Neural cell (in vitro differentiated cells): ENCODE results near the gene EP400.

Experiments used
- CTCF ChIP-seq: fragments of 450-650 bp; IDR thresholded peaks from 2 replicates; pipeline ENCODE4 v1.5.1; 2014; ENCODE audit warnings: antibody characterized with exemption, mild to moderate bottlenecking, moderate library complexity; ENCODE audit not compliant: poor library complexity, severe bottlenecking
- EP300 ChIP-seq: fragments of 450-650 bp; conservative IDR thresholded peaks from 2 replicates; pipeline ENCODE4 v1.6.1; 2014; ENCODE audit warnings: antibody characterized with exemption, mild to moderate bottlenecking, moderate library complexity; ENCODE audit not compliant: poor library complexity, severe bottlenecking
- MXI1 ChIP-seq: fragments of 450-650 bp; conservative IDR thresholded peaks from 2 replicates; pipeline ENCODE4 v1.6.1; 2014; ENCODE audit warnings: antibody characterized with exemption, mild to moderate bottlenecking; ENCODE audit not compliant: poor library complexity, severe bottlenecking
- RAD21 ChIP-seq: fragments of 450-650 bp; conservative IDR thresholded peaks from 2 replicates; pipeline ENCODE4 v1.6.1; 2014; ENCODE audit warnings: antibody characterized with exemption, mild to moderate bottlenecking, moderate library complexity
- SMC3 ChIP-seq: fragments of 450-650 bp; conservative IDR thresholded peaks from 2 replicates; pipeline ENCODE4 v1.6.1; 2014; ENCODE audit warnings: antibody characterized with exemption, mild to moderate bottlenecking, moderate library complexity; ENCODE audit not compliant: poor library complexity
- TF ChIP-seq, protein P1 (sequence below): IDR thresholded peaks from 2 replicates; pipeline ENCODE4 v1.6.1; 2012; ENCODE audit warnings: borderline replicate concordance

DNA sequence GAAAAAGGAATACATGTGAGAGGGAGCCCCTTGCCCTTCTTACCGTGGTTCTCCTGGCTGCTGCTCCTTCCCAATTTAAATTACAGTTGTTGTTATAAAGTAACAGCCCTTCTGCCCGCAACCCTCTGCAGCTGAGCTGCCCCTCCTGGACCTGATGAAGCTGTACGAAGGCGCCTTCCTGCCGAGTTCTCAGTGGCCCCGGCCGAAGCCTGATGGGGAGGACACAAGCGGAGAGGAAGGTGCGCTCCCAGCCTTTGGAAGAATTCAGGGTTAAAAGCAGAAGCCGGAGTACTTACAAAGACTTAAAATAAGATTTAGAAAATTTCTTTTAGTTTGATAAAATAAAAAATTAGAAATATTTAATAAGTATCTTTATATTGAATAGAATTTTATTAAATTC, 55.2 kb downstream of the EP400 start:
- TF ChIP-seq CTCF (no peak), EP300 (no peak), SMC3 (no peak), MXI1 (no peak), RAD21 (no peak)
- TF ChIP-seq, protein P1, sequence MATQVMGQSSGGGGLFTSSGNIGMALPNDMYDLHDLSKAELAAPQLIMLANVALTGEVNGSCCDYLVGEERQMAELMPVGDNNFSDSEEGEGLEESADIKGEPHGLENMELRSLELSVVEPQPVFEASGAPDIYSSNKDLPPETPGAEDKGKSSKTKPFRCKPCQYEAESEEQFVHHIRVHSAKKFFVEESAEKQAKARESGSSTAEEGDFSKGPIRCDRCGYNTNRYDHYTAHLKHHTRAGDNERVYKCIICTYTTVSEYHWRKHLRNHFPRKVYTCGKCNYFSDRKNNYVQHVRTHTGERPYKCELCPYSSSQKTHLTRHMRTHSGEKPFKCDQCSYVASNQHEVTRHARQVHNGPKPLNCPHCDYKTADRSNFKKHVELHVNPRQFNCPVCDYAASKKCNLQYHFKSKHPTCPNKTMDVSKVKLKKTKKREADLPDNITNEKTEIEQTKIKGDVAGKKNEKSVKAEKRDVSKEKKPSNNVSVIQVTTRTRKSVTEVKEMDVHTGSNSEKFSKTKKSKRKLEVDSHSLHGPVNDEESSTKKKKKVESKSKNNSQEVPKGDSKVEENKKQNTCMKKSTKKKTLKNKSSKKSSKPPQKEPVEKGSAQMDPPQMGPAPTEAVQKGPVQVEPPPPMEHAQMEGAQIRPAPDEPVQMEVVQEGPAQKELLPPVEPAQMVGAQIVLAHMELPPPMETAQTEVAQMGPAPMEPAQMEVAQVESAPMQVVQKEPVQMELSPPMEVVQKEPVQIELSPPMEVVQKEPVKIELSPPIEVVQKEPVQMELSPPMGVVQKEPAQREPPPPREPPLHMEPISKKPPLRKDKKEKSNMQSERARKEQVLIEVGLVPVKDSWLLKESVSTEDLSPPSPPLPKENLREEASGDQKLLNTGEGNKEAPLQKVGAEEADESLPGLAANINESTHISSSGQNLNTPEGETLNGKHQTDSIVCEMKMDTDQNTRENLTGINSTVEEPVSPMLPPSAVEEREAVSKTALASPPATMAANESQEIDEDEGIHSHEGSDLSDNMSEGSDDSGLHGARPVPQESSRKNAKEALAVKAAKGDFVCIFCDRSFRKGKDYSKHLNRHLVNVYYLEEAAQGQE = no peak
